ENCODE data around the gene PRKCB. TPM values are rescaled to one million over a fixed set of nuclear protein-coding genes. Genes with fewer than 3 reads are reported as not detected.

The PRKCB gene
- total RNA-seq, 1 donor from 2014 or later = 28.7 TPM

DNA sequence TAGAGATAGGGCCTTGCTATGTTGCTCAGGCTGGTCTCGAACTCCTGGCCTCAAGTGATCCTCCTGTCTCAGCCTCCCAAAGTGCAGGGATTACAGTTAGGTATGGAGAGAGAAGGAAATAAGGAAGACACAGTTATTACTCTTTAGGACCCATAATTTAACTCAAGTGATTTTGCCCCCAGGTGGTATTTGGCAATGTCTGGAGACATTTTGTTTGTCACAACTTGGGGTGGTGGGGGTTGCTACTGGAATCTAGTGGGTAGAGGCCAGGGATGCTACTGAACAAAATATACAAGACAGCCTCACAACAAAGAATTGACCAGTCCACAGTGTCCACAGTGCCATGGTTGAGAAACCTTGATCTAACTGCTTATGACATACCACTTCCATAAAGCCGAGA is 64.1 kb downstream of the PRKCB start:
- H3K27ac Mint-ChIP-seq (ENCODE audit: unreplicated experiment) = peak overlapping the region; percentile 7
- H3K27me3 Mint-ChIP-seq (ENCODE audit: unreplicated experiment) = peaks cover 4% of the 10 kb centered on the region
- TF ChIP-seq, protein P1, sequence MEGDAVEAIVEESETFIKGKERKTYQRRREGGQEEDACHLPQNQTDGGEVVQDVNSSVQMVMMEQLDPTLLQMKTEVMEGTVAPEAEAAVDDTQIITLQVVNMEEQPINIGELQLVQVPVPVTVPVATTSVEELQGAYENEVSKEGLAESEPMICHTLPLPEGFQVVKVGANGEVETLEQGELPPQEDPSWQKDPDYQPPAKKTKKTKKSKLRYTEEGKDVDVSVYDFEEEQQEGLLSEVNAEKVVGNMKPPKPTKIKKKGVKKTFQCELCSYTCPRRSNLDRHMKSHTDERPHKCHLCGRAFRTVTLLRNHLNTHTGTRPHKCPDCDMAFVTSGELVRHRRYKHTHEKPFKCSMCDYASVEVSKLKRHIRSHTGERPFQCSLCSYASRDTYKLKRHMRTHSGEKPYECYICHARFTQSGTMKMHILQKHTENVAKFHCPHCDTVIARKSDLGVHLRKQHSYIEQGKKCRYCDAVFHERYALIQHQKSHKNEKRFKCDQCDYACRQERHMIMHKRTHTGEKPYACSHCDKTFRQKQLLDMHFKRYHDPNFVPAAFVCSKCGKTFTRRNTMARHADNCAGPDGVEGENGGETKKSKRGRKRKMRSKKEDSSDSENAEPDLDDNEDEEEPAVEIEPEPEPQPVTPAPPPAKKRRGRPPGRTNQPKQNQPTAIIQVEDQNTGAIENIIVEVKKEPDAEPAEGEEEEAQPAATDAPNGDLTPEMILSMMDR (IDR thresholded peaks at IDR 0.05; ENCODE audit: unreplicated experiment) = no peak
- peaks cover 58% of the 10 kb centered on the region for H3K4me1 Mint-ChIP-seq (ENCODE audit: unreplicated experiment)
- H3K4me3 Mint-ChIP-seq (ENCODE audit: unreplicated experiment) = no peak overlapping the region
- H3K36me3 Mint-ChIP-seq (ENCODE audit: low read depth, unreplicated experiment) = peaks cover 7% of the 10 kb centered on the region
- DNase-seq (ENCODE audit: low spot score) = no peak
- H3K9me3 Mint-ChIP-seq (ENCODE audit: unreplicated experiment) = no peaks in the 10 kb centered on the region

DNA sequence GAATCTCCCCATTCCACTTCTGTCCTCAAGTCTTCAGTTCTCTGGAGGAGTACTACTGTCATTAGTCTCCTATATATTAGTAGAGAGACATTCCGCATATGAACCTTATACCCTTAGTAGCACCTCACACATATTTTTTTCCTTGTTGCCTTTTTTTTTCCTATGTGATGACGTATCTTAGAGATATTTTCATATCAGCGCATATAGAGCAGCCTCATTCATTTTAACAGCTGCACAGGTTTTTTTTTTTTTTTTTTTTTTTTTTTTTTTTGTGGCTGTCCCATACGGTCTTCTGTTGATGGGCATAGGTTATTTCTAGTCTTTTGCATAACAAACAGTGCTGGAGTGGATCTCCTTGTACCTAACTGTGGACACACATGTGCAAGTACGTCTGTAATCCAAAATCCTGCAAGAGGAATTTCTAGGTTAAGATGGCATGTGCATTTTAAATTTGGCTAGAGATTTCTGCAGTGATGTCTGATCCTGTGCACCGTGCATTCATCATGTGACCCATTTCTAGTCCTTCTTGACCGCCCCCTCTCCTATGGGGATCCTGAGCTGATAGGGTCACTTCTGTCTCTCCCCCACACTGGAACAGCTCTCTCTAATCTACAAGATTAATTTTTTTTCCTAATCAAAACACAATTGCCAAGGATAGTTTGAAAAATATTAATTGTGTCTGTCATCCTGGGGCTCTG is 64.8 kb downstream of the PRKCB start:
- no peak for DNase-seq (ENCODE audit: low spot score)
- Mint-ChIP-seq H3K4me1 (ENCODE audit: unreplicated experiment) (peaks cover 62% of the 10 kb centered on the region), H3K4me3 (ENCODE audit: unreplicated experiment) (no peak overlapping the region), H3K27me3 (ENCODE audit: unreplicated experiment) (peaks cover 4% of the 10 kb centered on the region), H3K9me3 (ENCODE audit: unreplicated experiment) (no peaks in the 10 kb centered on the region), H3K27ac (ENCODE audit: unreplicated experiment) (peak overlapping the region; percentile 98), H3K36me3 (ENCODE audit: low read depth, unreplicated experiment) (peaks cover 7% of the 10 kb centered on the region)
- TF ChIP-seq, protein P1 (IDR thresholded peaks at IDR 0.05; ENCODE audit: unreplicated experiment) = no peak

DNA sequence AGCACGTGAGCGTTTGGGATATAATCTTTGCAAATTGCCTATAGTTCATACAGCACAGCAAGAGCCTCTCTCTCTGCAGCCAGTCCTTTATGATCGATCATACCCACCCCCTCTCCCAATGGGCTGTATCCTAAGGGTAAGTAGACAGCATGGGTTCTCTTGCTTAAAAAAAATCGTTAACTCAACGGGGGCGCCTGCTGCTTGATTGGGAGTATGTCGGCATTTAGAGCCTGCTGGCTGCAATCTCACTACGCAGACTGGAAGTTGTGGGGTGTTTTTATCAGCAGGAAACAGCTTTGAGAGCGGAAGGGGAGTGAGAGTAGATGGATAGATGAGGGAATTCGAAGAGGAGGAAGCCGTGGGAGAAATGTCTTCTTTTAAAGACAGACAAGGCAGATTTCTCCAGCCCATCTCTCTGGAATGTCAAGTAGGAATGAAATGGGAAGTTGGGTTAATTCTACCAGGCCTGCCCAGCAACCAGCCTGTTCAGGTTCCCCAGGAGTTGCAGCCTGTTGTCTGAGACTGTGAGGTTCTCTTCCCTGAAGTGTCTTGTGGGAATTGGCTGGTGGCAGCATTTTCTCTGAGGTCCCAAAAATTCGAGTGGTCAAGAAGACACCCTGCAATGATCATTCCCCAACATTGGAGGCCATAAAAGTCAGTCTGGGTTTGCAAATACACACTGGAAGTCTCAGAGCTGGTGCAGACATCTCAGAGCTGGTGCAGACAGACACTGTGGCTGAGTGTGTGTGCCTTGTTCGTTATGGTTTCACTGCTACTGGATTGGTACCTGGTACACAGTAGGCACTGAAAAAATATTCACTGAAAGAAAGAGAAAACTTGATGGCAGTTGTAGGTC is 65.6 kb downstream of the PRKCB start:
- Mint-ChIP-seq H3K9me3 (ENCODE audit: unreplicated experiment) (no peaks in the 10 kb centered on the region), H3K36me3 (ENCODE audit: low read depth, unreplicated experiment) (peaks cover 7% of the 10 kb centered on the region), H3K4me1 (ENCODE audit: unreplicated experiment) (peaks cover 59% of the 10 kb centered on the region), H3K4me3 (ENCODE audit: unreplicated experiment) (no peak overlapping the region), H3K27ac (ENCODE audit: unreplicated experiment) (peak overlapping the region; percentile 98), H3K27me3 (ENCODE audit: unreplicated experiment) (peaks cover 4% of the 10 kb centered on the region)
- TF ChIP-seq, protein P1 (IDR thresholded peaks at IDR 0.05; ENCODE audit: unreplicated experiment) = no peak
- peak; percentile 79 for DNase-seq (ENCODE audit: low spot score)

DNA sequence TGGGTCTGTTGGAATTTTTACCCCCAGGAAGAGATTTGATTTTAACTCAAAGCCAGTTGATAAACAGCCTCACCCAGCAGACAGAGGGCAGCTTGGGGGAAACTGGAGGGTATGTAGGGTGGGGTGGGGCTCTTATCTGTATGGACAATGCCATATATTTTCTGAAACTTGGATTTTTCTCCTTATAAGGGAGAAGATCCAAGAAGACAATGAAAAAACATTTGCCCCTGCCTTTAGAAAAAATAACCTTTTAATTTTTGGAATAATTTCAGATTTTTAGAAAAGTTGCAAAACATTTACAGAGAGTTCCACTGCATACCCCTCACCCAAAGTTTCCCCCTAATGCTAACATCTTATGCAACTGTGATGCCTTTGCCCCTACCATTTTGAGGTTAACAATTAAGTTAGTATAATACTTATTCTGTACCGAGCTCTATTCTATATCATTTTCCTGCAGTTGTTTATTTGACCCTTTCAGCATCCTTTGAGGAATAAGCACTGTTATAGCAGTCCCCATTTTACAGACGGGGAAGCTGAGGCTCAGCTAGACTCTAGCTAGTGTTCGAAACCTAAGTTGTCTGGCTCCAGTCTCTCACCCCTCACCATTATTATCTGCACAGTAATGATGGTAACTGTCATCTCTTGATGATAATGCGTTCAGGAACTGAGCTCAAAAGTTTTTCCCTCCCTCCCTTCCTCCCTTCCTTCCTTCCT is 66.4 kb downstream of the PRKCB start:
- Mint-ChIP-seq H3K9me3 (ENCODE audit: unreplicated experiment) (no peaks in the 10 kb centered on the region), H3K4me3 (ENCODE audit: unreplicated experiment) (no peak overlapping the region), H3K36me3 (ENCODE audit: low read depth, unreplicated experiment) (peaks cover 7% of the 10 kb centered on the region), H3K4me1 (ENCODE audit: unreplicated experiment) (peaks cover 52% of the 10 kb centered on the region), H3K27me3 (ENCODE audit: unreplicated experiment) (peaks cover 4% of the 10 kb centered on the region), H3K27ac (ENCODE audit: unreplicated experiment) (peak overlapping the region; percentile 98)
- no peak for DNase-seq (ENCODE audit: low spot score)
- TF ChIP-seq, protein P1 (IDR thresholded peaks at IDR 0.05; ENCODE audit: unreplicated experiment) = no peak
